GM12875 (cell line): Measurements from ENCODE around the gene RPEL1.
A peak's percentile ranks its signal among the peaks of the same experiment; 100 is the strongest.

Source experiments
- H3K4me3 ChIP-seq: one replicate; pipeline ENCODE4 v1.5.1; 2011; ENCODE audit warnings: low read depth, low read length, control low read depth
- CTCF ChIP-seq: IDR thresholded peaks from 2 replicates; pipeline ENCODE4 v1.5.1; 2011; ENCODE audit warnings: low read depth, mild to moderate bottlenecking, control low read depth, inconsistent platforms, low read length, moderate library complexity, borderline replicate concordance; ENCODE audit not compliant: insufficient read depth

Gene RPEL1

DNA sequence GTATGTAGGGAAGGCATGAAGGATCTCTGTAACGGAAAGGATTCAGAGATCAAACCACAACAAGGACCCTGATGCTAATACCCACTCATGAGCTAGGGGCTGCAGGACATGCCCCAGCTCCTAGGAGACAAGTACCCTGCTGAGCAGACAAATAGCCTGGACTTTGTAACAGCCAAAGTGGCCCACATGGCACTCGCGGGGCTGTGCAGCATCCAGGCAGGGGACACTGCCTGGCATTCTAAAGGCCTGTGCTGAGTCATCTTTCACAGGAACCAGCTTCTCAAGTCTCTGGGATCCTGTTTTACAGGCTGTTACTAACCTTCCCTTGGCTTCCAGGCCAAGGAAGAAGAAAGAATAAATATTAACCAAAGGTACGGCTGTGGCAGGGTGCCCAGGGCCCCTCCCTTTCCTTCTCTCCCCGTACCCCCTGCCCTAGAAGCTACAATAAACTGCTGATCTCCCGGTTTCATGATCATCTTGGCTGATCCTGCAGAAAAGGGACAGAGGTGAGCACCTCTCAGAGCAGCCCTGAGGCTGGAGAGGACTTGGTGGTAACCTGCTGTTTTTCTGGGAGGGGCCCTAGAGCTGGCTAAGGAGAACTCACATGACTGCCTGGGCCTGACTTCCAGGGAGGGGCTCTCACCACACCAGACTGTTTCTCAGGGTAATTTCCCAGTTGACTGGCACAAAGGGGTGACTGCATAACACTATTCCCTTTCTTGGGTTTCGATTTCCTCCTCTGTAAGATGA lies 4.2 kb upstream of the RPEL1 start:
- TF ChIP-seq CTCF = no peak

GRCh38 chr10:103244666-103245271 lies 918 bp upstream of the RPEL1 start:
- TF ChIP-seq CTCF = peak; percentile 86
- H3K4me3 ChIP-seq = no peak overlapping the region

More for the DNA sequence above, 4.2 kb upstream of the RPEL1 start:
- no peak overlapping the region for H3K4me3 ChIP-seq

DNA sequence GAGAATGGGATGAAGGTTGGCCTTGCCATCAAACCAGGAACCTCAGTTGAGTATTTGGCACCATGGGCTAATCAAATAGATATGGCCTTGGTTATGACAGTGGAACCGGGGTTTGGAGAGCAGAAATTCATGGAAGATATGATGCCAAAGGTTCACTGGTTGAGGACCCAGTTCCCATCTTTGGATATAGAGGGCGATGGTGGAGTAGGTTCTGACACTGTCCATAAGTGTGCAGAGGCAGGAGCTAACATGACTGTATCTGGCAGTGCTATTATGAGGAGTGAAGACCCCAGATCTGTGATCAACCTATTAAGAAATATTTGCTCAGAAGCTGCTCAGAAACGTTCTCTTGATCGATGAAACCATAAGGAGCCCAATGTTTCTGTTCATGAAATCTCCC lies 637 bp downstream of the RPEL1 start:
- no peak for TF ChIP-seq CTCF
- H3K4me3 ChIP-seq = no peak overlapping the region

GRCh38 chr10:103254113-103254512 lies 8.4 kb downstream of the RPEL1 start:
- no peak overlapping the region for H3K4me3 ChIP-seq
- no peak for TF ChIP-seq CTCF

- no peak overlapping the region for H3K4me3 ChIP-seq
These were observed 9.0 kb downstream of the RPEL1 start for GRCh38 chr10:103254538-103255325.

DNA sequence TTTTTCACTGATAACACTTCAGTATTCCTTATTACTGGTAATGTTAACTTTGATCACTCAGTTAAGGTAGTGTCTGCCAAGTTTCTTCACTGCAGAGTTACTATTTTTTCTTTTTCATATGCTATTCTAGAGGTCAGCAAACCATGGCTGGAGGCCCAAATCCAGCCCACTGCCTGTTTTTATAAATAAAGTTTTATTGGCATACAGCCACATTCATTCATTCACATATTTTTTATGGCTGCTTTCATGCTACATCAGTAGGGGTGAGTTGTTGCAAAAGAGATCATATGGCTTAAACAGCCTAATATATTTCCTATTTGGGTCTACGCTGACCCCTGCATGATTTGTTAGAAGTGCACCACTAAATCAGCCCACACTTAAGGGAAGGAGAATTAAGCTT lies 10.9 kb downstream of the RPEL1 start:
- no peak overlapping the region for H3K4me3 ChIP-seq
- TF ChIP-seq CTCF = no peak

More at GRCh38 chr10:103254538-103255325, 9.0 kb downstream of the RPEL1 start:
- no peak for TF ChIP-seq CTCF
